GM21360 (cell line): ENCODE measurements around the gene BPI.
"Not testable (repeated sequence)": the region's sequence is repeated elsewhere in the genome, so short reads cannot be mapped to it uniquely, and the experiment has no call there.

Experiments
- ATAC-seq: cut with Tn5 transposase; IDR thresholded peaks from one replicate; pipeline ENCODE4 v1.9.1; 2021; ENCODE audit warnings: mild to moderate bottlenecking, moderate library complexity; ENCODE audit not compliant: unreplicated experiment

BPI gene

GRCh38 chr20:38303908-38304379, at the start of gene BPI:
TSS of gene BPI (plus strand) at chr20:38304156. CDS start at chr20:38304224, 68 bp downstream.
- no peak for ATAC-seq

DNA sequence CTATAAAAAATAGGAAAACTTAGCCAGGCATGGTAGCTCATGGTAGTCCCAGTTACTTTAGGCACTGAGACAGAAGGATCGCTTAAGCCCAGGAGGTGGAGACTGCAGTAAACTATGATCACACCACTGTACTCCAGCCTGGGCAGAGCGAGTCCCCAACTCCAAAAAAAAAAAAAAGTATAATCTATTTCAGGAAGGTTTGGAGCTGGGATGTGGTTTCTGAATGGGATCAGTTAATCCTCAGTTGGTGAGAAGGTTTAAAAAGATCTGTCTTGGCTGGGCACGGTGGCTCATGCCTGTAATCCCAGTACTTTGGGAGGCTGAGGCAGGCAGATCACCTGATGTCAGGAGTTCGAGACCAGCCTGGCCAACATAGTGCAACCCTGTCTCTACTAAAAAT, 49.3 kb upstream of the BPI start:
- ATAC-seq, result not testable (repeated sequence)

GRCh38 chr20:38255393-38255792, 48.6 kb upstream of the BPI start:
- ATAC-seq, result no peak

DNA sequence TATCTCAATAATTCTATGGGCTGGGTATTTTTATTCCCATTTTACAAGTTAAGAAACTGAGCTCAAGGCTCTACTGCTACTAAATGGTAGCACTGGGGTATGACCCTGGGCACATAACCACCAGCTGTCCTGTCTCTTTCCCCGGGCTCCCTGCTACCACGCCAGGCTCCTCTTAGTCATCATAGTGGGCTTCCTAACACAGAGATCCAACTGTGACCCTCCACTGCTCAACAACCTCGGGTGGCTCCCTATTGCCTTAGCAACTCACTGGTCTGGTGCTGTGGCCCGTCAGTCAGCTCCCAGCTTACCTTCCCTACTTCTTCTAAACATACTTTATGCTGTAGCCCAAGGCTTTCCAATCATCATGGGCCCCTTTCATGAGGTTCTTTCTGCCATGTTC, 47.9 kb upstream of the BPI start:
- ATAC-seq, result no peak

DNA sequence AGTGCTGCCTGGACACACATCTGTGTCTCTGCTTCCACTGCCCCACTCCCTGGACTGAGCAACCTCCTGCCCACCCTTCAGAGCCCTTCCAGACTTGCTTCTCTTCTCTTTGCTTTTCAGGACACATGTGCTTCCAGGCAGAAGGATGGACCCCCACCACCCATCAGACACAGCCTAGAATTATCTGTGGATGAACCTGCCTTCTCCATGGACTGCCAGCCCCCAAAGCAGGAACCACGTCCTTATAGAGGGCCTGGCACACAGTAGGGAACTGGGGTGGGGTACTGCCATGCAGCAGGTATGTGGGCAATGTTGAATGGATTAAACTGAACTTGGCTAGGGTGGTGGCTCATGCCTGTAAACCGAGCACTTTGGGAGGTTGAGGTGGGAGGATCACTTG, 47.0 kb upstream of the BPI start:
- ATAC-seq, result no peak

DNA sequence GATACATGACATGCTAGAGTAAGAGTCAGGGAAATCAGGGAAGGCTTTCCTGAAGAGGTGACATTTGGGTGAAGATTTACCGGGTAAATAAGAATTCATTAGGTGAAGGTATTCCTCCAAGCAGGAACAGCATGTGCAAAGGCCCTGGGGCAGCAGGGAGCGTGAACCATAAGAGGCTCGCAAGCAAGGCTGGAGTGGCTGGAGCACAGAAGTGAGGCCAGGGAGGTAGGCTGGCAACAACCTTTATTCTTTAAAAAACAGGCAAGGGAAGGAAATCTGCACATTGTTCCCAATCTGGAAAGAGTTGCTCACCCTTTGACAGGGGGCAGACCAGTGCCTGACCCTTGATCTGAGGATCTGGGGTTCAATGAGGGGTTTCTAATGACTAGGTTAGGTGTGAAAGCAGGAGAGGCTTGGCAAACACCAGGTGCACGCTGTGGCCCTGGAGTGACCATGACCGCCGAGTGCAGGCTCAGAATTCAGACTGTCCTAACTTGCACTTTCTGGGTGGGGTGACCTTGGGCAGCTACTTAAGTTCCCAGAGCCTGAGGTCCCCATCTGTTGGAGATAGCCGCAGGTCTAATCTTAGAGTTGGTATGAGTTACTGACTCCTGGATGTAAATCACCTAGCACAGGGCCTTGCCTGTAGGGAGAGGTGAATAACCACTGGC, 45.3 kb upstream of the BPI start:
- ATAC-seq, result no peak

DNA sequence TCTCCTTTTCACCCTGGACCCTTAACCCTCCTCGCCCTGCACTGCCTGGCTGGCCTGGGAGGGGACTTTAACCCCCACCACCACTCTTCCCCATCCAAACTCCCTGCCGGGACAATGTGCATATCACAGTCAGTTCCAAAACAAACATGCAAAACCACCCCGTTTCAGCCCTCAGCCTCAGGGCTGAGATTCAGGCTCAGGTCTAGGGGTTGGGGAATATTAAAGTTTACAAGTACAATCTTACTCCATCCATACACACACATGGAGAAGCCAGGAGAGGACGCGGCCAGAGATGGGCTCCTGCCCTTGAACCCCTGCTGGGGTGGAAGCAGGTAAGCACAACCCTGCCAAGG, 44.0 kb upstream of the BPI start:
- no peak for ATAC-seq

GRCh38 chr20:38260378-38261053, 43.4 kb upstream of the BPI start, which contains the start of gene KIAA1755:
TSS of gene KIAA1755 (minus strand) at chr20:38260735. CDS start at chr20:38260500, 235 bp downstream.
- no peak for ATAC-seq

DNA sequence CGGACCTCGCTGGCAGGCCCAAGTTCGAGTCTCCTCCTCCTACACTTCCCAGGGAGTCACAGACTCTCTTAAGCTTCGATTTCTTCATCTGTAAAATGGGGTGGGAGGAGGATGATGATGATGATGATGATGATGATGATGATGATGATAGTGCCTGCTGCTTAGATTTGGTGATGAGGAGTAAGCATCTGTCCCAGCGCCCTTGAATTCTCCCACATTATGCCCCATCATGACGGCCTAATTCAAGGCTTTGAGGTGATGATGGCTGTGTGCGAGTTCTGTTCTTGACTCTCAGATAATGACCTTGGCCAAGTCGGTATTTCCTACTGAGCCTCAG, 42.9 kb upstream of the BPI start:
- no peak for ATAC-seq

GRCh38 chr20:38262931-38263330, 41.0 kb upstream of the BPI start:
- no peak for ATAC-seq

GRCh38 chr20:38266426-38266825, 37.5 kb upstream of the BPI start:
- no peak for ATAC-seq

GRCh38 chr20:38267296-38267695, 36.7 kb upstream of the BPI start:
- no peak for ATAC-seq

- no peak for ATAC-seq
These were observed 35.9 kb upstream of the BPI start for GRCh38 chr20:38267901-38268514.

DNA sequence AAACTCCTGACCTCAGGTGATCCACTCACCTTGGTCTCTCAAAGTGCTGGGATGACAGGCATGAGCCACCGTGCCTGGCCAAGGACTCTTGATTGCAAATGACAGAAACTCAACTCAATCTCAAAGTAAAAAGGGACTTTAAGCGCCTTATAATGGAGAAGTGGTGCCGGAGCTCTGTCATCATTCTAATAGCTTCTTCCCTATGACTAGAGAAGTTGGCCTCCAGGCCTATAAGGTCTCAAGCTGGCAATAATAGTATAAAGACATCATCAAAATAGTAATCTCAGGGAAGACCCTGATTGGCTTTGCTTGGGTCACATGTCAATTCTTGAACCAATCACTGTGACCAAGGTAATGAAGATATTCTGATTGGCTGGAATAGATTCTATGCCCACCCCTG, 34.9 kb upstream of the BPI start:
- ATAC-seq, result no peak

- ATAC-seq, result no peak
These were observed 34.2 kb upstream of the BPI start for GRCh38 chr20:38269715-38270114.

GRCh38 chr20:38270869-38271605, 32.9 kb upstream of the BPI start:
- ATAC-seq, result no peak

DNA sequence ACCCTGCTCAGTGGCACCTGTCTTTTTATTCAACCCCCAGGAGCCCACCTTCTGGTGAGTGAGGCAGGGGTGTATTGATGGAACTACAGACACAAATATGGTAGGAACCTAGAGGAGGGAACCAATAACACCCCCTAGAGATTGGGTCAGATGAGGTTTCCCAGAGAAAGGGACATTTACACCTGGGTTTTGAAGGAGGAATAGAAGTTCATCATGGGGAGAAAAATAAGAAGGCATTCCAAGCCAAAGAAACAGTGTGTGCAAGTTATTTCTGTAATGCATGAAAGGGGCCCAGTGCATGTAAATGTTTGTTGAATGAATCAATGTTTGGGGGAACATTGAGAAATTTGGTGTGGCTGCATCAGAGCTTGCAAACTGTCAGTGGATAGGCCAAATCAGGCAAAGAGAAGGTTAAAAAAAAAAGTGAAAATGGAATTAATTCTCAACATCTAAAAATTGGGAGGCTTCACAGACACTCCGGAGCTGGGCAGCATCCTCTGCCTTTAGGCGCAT, 32.3 kb upstream of the BPI start:
- ATAC-seq, result no peak

DNA sequence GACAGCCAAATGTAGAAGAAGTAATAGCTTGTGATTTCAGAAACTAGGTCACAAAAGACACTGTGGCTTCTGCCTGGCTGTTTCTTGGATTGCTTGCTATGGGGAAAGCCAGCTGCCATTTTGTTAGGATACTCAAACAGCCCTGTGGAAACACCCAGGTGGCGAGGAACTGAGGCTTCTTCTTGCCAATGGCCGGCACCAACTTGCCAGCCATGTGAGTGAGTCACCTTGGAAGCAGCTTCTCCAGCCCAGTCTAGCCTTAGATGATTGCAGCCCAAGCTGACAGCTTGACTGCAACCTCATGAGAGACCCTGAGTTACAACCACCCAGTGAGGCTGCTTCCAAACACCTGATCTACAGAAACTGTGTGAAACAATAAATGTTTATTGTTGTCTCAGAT, 31.6 kb upstream of the BPI start:
- ATAC-seq, result no peak

DNA sequence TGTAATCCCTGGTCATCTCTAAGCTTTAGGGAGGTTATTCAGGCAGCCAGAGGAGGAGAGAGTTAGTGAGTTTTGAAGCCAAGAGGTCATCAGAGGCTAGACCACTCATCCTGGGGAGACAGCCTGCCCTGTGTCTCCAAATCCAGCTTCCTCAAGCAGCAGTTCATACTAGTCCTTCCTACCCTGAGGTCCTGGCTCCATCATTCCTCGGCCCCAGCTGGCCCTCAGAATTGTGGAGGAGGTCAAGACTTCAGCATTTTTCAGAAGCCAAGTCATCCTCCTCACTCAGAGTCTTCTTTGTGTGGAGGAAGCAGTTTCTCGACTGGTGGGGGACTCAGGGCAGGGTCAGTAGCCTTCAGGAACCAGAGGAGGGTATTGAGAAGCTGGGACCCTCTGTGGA, 31.0 kb upstream of the BPI start:
- ATAC-seq, result no peak

DNA sequence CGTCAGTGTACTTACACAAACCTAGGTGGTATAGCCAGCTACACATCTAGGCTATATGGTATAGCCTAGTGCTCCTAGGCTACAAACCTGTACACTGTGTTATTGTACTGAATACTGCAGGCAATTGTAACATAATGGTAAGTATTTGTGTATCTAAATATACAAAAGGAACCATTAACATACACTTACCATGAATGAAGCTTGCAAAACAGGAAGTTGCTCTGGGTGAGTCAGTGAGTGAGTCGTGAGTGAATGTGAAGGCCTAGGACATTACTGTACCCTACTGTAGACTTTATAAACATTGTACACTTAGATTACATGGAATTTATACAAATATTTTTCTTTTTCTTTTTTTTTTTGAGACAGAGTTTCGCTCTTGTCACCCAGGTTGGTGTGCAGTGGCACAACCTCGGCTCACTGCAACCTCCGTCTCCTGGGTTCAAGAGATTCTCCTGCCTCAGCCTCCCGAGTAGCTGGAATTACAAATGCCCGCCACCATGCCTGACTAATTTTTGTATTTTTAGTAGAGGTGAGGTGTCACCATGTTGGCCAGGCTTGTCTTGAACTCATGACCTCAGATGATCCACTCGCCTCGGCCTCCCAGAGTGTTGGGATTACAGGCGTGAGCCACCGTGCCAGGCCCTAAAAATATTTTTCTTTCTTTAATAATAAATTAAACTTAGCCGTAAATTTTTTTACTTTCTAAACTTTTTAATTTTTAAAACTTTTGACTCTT, 28.0 kb upstream of the BPI start:
- ATAC-seq, result no peak

- ATAC-seq, result no peak
These were observed 26.7 kb upstream of the BPI start for GRCh38 chr20:38277285-38277684.
